ENCODE measurements around the gene DNAJC6. TPM values are rescaled to one million over a fixed set of nuclear protein-coding genes. Genes with fewer than 3 reads are reported as not detected.

Gene DNAJC6
- total RNA-seq, 1 donor from 2014 or later = 2.0 TPM

DNA sequence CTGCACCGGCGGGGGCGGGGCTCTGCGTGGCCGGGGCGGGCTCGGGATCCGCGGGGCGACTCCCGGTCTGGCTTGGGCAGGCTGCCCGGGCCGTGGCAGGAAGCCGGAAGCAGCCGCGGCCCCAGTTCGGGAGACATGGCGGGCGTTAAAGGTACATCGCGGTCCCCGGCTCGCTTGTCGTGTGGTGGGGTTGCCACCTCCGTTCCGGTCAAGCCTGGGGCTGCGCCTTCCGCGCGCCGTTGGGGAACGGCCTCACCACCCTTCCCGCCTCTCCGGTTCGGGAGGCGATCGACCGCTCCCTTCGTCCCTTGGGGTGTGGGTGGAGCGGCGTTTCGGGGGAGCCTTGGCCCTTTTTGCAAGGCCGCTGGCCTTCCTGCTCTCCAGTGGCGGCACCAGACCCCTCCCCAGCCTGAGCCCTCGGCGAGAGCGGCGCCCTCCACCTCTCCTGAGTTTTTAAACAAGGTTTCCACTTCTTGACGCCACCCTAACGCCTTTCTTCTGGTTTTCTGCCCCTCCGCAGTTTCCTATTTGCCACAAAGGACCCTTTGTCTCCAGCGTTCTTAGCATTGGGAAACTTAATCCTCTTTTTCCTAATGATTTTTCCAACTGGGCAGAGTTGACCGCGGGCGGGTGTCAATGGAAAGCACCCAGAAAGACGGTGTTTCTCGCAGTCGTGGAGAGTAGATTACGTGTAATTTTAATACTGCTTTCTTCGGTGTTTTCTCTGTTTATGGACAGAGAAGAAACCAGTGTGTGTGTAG is 111.4 kb downstream of the DNAJC6 start, which contains the start of the genes LEPR and LEPROT:
TSS of gene LEPR (plus strand) at position 79 of the 761 bp plus-strand sequence. CDS start 144,898 bp downstream, outside the sequence.
TSS of gene LEPROT (plus strand) at position 79 of the 761 bp plus-strand sequence. CDS start at position 136, 57 bp downstream.
- ATAC-seq (ENCODE audit: poor library complexity) = no peak

DNA sequence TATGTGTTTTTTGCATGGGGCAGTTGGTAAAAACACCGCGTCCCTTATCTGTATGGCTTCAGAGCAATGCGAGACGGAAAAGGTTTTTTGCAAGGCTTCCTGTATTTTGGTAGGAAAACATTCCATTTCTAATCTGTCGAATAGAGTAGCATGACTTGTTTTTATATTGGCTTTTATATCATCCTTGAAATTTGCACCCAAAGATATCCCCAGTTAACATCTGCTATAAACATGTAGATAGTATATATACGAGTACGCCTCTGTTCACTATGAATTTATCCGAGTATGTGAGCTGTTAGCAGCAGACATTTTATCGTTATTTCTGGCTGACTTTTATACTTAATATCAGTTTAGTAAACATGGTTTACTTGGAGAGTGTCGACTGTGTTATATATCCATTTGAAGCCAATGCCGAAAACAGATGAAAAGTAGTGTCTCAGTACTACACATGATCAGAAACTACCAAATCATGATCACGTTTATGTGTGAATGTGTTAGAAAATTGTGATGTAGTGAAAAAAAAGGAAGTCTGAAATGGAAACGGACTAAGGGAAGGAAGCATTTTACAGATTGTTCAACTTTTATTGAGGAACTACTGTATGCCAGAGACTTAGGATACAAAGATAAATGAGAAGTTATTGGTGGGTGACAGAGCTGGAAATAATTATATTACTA is 112.1 kb downstream of the DNAJC6 start:
- intact Hi-C loops (cut with DNase I) = loop anchor here (10.0 kb wide), 1 partner anchor 357 kb away; no protein-coding TSS in a partner anchor
- DNase-seq (no peak), ATAC-seq (ENCODE audit: poor library complexity) (no peak)

More for the DNA sequence above, 111.4 kb downstream of the DNAJC6 start, which contains the start of the genes LEPR and LEPROT:
- intact Hi-C loops (cut with DNase I) = loop anchor here (10.0 kb wide), 1 partner anchor 356 kb away; no protein-coding TSS in a partner anchor
- no peak for DNase-seq

DNA sequence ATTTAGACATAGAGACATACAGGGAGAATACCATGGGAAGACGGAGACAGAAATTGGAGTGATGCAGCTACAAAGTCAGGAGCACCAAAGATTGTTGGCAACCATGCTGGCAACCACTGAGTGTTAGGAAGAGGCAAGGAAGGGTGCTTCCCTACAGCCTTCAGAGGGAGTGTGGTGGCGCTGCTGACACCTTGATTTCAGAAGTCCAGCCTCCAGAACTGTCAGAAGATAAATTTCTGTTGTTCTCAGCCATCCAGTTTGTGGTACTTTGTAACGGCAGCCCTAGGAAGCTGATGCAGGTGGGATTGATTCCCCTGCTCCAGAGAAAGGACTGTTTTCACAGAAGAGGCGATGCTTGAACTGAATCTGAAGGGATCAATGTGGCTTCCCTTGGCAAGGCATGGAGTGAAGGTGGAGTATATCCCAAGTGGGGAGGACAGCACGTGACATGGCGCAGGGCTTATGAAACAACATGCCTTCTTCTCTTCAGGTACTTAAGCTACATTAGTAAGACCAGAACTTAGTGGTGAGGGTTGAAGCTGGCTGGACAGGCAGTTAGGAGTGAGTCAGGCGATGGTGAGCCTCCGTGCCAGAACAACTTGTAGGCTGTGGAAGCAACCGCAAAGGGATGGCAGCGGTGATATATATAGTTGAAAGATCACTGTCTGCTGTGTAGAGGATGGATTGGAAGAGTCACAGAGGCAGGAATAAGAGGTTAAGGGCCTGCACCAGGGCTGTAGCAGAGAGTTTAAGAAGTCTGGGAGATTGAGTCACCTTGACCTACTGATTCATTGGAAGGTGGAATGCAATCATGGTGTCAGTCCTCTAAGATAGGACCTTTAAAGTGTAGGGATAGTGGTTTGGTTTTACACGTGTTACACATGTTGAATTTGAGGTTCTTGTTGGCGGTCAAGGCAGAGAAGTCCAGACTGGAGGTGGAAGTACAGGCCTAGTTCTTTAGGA is 113.2 kb downstream of the DNAJC6 start:
- intact Hi-C loops (cut with DNase I) = loop anchor here (10.0 kb wide), 1 partner anchor 358 kb away; no protein-coding TSS in a partner anchor
- DNase-seq (no peak), ATAC-seq (ENCODE audit: poor library complexity) (no peak)

DNA sequence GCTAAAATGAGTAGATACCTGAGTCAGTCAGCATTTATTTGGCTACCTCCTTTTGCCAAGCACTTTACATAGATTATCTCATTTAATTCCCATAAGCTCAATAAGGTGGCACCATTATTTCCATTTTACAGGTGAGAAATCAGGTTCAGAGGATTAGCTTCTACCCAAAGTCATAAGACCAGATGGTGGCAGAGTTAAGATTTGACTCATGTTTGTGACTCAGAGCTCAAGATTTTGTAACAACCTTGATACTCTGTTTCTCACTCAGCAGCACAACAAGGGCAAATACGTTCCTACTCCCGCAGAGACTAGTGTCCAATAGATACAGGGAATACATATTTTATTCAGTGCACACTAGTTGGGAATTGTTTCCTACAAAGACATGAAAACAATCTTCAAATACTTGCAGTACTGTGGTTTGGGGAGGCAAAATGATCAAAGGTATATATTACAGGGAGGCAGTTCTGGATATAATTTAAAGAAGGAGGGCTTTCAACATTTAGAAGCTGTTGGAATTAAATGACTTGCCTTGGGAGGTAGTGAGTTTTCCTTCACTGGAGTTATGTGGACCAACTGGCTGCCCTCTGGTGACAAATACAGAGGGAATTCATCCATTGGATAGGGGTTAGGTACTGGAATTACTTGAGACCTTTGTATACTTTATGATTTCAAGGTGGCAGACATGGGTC is 114.7 kb downstream of the DNAJC6 start:
- DNase-seq = no peak
- ATAC-seq (ENCODE audit: poor library complexity) = no peak
- intact Hi-C loops (cut with DNase I) = loop anchor here (10.0 kb wide), 1 partner anchor 359 kb away; no protein-coding TSS in a partner anchor

DNA sequence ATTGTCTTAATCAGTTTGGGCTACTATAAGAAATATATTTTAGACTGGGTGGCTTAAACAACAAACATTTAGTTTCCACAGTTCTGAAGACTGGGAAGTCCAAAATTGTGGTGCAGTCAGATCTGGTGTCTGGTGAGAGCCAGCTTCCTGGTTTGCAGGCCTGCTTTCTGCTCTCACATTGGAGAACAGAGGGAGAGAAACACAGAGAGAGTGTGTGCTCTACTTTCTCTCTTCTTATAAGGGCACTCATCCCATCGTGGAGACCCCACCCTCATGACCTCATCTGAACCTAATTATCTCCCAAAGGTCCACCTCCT is 115.2 kb downstream of the DNAJC6 start:
- DNase-seq (no peak), ATAC-seq (ENCODE audit: poor library complexity) (no peak)
- intact Hi-C loops (cut with DNase I) = loop anchor here (10.0 kb wide), 1 partner anchor 360 kb away; no protein-coding TSS in a partner anchor

DNA sequence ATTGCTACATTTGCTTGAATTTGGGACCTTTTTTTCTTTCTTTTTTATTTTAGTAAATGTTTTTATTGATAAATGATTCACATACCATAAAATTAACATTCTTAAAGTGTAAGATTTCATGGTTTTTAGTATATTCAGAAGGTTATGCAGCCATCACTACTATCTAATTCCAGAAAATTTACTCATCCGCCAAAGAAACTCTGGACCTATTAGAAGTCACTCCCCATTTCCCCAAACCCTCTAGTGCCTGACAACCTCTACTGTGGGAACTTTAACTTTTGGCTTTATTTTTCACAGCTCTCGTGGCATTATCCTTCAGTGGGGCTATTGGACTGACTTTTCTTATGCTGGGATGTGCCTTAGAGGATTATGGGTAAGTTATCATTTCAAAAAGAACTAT is 115.7 kb downstream of the DNAJC6 start:
- intact Hi-C loops (cut with DNase I) = loop anchor here (5.0 to 10.0 kb wide), 2 partner anchors 262 to 360 kb away; no protein-coding TSS in a partner anchor
- DNase-seq (no peak), ATAC-seq (ENCODE audit: poor library complexity) (no peak)

DNA sequence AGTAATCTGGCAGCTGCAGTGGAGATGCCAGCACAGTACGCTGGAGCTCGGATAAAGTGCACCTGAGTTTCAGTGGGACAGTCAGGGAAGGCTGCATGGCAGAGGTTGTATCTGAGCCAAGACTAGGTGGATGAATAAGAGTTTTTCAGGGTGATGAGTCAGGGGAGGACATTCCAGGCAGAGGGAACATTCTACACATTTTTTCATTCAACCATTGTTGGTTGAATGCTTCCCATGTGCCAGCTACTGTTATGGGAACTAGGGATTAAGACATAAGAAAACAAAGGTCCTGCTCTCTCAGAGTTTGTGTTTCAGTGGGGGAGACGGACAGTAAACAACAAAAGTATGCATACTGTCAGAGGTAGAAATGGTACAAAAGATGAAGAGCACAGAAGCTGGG is 116.4 kb downstream of the DNAJC6 start:
- intact Hi-C loops (cut with DNase I) = loop anchor here (5.0 to 10.0 kb wide), 2 partner anchors 262 to 361 kb away; no protein-coding TSS in a partner anchor
- DNase-seq = no peak
- no peak for ATAC-seq (ENCODE audit: poor library complexity)

DNA sequence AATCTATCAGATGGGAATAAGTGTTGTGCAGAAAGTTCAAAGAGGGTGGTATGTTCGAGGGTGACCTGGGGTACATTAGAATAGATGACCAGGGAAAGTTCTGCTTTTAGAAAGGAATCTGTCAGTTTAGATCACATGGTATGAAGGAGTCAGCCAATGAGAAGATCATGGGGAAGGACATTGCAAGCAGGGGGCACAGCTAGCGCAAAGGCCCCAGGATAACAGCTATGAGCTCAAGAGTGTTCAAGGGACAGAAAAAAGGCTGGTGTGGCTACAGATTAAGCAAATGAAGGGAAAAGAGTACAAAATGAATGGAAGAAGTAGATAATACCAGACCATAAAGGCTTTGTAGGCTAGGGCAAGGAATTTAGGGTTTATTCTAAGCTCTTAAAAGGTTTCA is 119.7 kb downstream of the DNAJC6 start:
- ATAC-seq (ENCODE audit: poor library complexity) (no peak), DNase-seq (no peak)
- intact Hi-C loops (cut with DNase I) = loop anchor here (5.0 to 10.0 kb wide), 2 partner anchors 258 to 364 kb away; no protein-coding TSS in a partner anchor

DNA sequence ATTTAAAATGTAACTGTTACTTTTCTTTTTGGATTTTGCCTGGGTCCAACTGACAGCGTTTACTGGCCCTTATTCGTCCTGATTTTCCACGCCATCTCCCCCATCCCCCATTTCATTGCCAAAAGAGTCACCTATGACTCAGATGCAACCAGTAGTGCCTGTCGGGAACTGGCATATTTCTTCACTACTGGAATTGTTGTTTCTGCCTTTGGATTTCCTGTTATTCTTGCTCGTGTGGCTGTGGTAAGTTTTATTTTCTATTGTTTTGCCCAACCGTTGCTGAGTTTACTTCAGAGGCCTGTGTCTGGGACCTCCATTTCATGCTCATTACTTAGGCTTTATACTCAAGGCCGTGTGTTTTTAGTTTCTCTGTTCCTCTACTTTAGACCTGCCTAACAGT is 120.5 kb downstream of the DNAJC6 start:
- DNase-seq = no peak
- intact Hi-C loops (cut with DNase I) = loop anchor here (5.0 to 10.0 kb wide), 2 partner anchors 257 to 365 kb away; no protein-coding TSS in a partner anchor
- no peak for ATAC-seq (ENCODE audit: poor library complexity)

DNA sequence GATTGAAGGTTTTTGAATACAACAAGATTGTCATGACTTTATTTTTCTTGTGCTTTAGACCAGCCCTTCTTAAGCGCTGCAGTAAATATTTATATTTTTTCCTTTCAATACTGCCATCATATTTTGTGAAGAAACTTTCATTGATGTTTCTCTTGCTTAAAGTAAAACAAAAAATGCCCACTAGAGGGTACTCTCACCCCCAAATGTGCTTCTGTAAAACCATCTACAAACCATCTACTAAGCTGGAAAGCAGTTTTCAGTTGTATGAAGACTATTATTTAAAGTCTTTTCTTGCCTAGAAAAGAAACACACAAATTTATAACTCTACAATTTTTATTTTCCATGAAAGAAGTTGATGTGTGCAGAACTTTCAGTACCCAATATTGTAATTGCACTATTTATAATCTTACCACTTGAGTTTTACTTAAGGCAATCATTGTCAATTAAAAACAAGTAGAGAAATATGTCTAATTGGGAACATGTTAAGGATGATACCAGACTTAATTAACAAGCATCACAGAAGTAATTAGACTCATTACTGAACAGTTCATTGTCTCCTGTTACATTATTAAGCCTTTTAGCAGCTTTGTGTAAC is 121.9 kb downstream of the DNAJC6 start:
- ATAC-seq (ENCODE audit: poor library complexity) (no peak), DNase-seq (no peak)
- intact Hi-C loops (cut with DNase I) = no loop called here

DNA sequence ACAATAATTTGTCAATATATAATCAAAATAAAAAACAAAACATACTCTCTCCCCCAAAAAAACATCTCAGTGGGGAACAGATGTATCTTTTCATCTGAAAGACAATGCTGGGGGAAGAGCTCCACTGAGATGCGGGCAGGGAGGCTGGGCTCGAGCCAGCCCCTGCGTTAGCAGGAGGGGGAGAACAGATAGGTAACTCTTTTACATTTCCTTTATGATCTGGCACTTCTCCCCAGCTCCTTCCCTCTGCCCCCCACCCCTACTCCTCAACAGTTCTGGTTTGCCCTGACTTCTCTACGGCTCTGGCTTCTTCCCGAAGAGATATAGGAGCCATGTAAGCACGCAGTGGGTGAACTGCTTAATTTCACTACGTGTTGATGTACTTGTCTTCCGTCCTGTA is 123.6 kb downstream of the DNAJC6 start:
- ATAC-seq (ENCODE audit: poor library complexity) (no peak), DNase-seq (no peak)
- intact Hi-C loops (cut with DNase I) = no loop called here

DNA sequence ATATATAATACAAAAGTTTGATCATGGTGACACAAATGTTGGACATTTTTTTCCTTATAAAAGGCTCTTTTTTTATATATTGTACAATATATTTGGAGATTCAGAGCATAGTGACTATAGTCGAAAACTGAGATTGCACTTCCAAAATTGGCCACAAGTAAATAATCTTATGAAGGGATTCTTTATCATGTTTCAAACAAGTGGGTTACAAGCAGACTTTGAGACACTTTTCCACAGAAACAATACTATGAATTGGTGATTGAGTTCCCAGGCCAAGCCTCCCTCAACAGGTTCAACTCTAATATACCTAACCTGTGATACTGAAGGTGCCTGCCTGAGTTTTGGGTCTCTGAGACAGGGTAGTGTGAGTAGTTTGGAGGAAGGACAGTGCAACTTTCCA is 124.9 kb downstream of the DNAJC6 start:
- ATAC-seq (ENCODE audit: poor library complexity) = no peak

DNA sequence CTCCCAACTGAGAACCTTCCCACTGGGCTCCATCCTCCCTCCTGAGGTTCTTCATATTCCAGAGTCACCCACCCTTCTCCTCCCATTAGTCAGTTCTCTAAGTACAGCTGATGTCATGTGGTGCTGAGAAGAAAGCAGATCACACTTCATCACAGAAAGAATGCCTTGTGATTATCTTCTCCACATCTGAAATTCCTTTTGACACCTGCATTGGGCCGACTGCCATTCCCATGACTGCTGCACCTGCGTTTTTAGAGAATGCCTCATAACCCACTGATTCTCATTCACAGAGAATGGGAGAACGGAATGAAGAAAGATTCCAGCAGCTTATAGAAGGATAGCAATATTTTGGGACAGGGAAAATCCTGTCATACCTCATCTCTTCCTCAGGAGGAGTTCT is 125.4 kb downstream of the DNAJC6 start:
- DNase-seq (no peak), ATAC-seq (ENCODE audit: poor library complexity) (no peak)
- intact Hi-C loops (cut with DNase I) = no loop called here

More for the DNA sequence above, 124.9 kb downstream of the DNAJC6 start:
- intact Hi-C loops (cut with DNase I) = no loop called here
- DNase-seq = no peak

DNA sequence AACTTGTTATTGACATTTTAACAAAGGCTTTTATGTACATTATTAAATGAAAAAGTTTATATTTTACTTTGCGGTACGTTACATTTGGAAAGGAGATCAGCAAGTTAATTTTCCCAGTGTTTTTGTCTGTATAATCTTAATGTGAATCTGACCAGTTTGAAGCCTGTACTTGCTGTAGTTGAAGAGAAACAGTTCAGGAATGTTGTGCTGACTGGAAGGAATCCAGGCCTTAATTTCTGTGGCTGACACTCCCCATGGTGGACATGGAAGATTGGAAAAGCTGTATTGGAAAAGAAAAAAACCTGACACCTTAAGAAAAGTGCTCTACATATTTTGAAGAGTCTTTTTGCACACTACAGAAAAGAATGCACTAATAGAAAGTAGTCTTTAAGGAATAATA is 126.6 kb downstream of the DNAJC6 start:
- intact Hi-C loops (cut with DNase I) = no loop called here
- DNase-seq = no peak

DNA sequence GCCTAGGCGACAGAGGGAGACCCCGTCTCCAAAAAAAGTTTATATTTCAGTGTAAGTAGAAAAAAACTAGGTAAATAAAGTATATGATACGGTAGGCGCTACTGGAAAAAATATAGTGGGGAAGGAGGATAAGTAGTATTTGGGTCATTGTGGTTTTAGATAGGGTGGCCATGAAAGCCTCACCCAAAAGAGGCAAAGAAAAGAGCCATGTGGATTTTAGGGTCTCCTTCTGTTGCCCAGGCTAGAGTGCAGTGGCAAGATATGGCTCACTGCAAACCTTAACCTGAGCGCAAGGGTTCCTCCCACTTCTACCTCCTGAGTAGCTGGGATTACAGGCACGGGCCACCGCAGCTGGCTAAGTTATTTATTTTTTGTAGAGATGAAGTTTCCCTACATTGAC is 128.3 kb downstream of the DNAJC6 start:
- DNase-seq = no peak
- intact Hi-C loops (cut with DNase I) = no loop called here
- ATAC-seq (ENCODE audit: poor library complexity) = no peak

More for the DNA sequence above, 126.6 kb downstream of the DNAJC6 start:
- ATAC-seq (ENCODE audit: poor library complexity) = peak; percentile 45

DNA sequence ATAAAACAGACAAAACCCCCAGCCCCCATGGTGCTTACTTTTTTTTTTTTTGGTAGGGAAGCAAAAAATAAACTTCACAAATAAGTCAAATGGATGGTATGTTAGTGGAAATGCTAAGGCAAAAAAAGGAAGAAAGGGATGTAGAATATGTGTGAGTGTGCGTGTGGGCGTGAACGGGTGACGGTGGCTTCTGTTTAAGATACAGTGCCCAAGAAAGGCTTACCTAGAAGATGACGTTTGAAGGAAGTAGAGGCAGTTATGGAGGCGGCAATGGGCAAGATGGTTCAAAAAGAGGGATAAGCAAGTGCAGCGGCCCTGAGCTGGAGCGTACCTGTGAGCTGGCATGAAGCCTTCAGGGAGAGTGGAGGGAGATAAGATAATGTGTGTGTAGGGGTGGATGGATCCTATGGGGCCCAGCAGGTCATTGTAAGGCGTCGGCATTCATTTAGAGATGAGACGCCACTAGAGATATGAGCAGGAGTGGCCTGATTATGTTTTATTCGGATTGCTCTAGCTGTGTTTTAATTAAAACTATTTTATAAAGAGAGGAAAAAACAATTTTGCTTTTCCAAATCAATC is 131.1 kb downstream of the DNAJC6 start:
- ATAC-seq (ENCODE audit: poor library complexity) (no peak), DNase-seq (no peak)
- intact Hi-C loops (cut with DNase I) = no loop called here

DNA sequence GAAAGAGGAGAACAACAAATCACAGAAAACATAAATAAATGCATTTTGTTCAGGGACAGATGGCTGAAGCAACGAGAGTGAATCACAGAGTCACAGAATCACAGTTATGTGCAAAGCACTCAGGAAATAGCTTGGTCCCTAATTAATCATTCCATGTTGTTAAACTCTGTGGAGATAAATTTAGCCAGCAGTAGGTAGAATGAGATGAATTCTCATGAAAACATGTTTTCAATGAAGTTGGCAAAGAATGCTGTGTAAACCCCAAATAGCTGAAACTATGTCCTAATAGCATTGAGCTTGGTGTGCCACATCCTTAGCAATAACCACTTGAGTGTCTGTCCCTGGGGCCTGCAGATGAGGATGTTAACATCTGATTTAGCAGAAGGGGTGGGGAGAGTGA is 131.6 kb downstream of the DNAJC6 start:
- DNase-seq (no peak), ATAC-seq (ENCODE audit: poor library complexity) (no peak)
- intact Hi-C loops (cut with DNase I) = no loop called here

Data from Right ventricle myocardium superior (tissue), 1 donor.